ENCODE data around the gene SRPK2.

DNA sequence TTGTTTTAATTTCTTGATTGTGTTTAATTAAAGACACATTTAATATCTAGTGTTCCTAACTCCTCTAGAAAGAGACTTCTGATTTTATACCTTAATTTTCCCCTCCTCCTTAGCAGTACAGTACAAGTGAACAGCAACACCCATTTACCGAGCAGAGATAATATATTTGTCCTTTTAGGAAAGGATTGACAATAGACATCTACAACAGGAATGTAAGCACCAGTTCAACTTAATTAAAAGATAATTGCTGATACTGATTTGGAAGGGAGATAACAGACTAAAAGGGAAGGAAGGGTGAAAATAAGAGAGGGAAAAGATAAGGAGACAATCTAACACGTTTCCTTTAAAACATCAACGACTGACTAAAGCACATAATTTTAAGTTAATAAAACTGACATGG, 119.3 kb downstream of the SRPK2 start:
- TF ChIP-seq, protein P1, sequence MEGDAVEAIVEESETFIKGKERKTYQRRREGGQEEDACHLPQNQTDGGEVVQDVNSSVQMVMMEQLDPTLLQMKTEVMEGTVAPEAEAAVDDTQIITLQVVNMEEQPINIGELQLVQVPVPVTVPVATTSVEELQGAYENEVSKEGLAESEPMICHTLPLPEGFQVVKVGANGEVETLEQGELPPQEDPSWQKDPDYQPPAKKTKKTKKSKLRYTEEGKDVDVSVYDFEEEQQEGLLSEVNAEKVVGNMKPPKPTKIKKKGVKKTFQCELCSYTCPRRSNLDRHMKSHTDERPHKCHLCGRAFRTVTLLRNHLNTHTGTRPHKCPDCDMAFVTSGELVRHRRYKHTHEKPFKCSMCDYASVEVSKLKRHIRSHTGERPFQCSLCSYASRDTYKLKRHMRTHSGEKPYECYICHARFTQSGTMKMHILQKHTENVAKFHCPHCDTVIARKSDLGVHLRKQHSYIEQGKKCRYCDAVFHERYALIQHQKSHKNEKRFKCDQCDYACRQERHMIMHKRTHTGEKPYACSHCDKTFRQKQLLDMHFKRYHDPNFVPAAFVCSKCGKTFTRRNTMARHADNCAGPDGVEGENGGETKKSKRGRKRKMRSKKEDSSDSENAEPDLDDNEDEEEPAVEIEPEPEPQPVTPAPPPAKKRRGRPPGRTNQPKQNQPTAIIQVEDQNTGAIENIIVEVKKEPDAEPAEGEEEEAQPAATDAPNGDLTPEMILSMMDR (IDR thresholded peaks at IDR 0.05), result no peak
- no peak for TF ChIP-seq POLR2A (IDR thresholded peaks at IDR 0.05)
